HepG2 (cell line): ENCODE measurements around the gene NID1. TPM values are rescaled to one million over a fixed set of nuclear protein-coding genes. Genes with fewer than 3 reads are reported as not detected.

Experiments used
- ARHGAP35 ChIP-seq: sonication (generic); formaldehyde crosslinking; IDR thresholded peaks from 2 replicates; pipeline ENCODE4 v1.9.0; 2022; ENCODE audit warnings: mild to moderate bottlenecking, inconsistent platforms, moderate library complexity, missing genetic modification reagents, borderline replicate concordance
- ATF7 ChIP-seq, 2 experiments: fragments of 450-650 bp in 1 of 2; sonication (generic) in 1 of 2; formaldehyde crosslinking in 1 of 2; IDR thresholded peaks; 2 replicates each; pipeline versions ENCODE4 v1.4.0 to v1.6.1; 2016 to 2020; ENCODE audit warnings: antibody characterized with exemption in 1 of 2, mild to moderate bottlenecking in 1 of 2, missing genetic modification reagents in 1 of 2
- BRD4 ChIP-seq: sonication (generic); formaldehyde crosslinking; IDR thresholded peaks from 2 replicates; pipeline ENCODE4 v1.4.0; 2020; ENCODE audit warnings: missing genetic modification reagents
- CENPBD1 ChIP-seq: sonication (generic); formaldehyde crosslinking; IDR thresholded peaks from 2 replicates; pipeline ENCODE4 v1.8.0; 2022; ENCODE audit warnings: missing genetic modification reagents, low read depth, mild to moderate bottlenecking, borderline replicate concordance
- CTCF ChIP-seq: sonication (generic); formaldehyde crosslinking; IDR thresholded peaks from 2 replicates; pipeline ENCODE4 v1.5.0; 2020; ENCODE audit warnings: mild to moderate bottlenecking, missing genetic modification reagents, moderate library complexity
- GMEB1 ChIP-seq: sonication (generic); formaldehyde crosslinking; IDR thresholded peaks from 2 replicates; pipeline ENCODE4 v1.5.1; 2020; ENCODE audit warnings: missing genetic modification reagents, mild to moderate bottlenecking, borderline replicate concordance
- KDM6A ChIP-seq: IDR thresholded peaks from 2 replicates; pipeline ENCODE4 v1.6.1; 2016; ENCODE audit warnings: low read depth
- KMT2A ChIP-seq: sonication (generic); formaldehyde crosslinking; IDR thresholded peaks from 2 replicates; pipeline ENCODE4 v1.4.0; 2020; ENCODE audit warnings: missing genetic modification reagents
- MLXIP ChIP-seq: sonication (generic); formaldehyde crosslinking; IDR thresholded peaks from 2 replicates; pipeline ENCODE4 v1.9.0; 2021; ENCODE audit warnings: missing genetic modification reagents, borderline replicate concordance
- MXD1 ChIP-seq: sonication (generic); formaldehyde crosslinking; IDR thresholded peaks from 2 replicates; pipeline ENCODE4 v1.4.0; 2020; ENCODE audit warnings: mild to moderate bottlenecking, missing genetic modification reagents
- NBN ChIP-seq: fragments of 450-650 bp; conservative IDR thresholded peaks from 2 replicates; pipeline ENCODE4 v1.6.1; 2017
- NFE2L2 ChIP-seq: fragments of 150-350 bp; IDR thresholded peaks from 2 replicates; pipeline ENCODE4 v1.6.1; 2014; ENCODE audit warnings: low read length
- RARA ChIP-seq: IDR thresholded peaks from 2 replicates; pipeline ENCODE4 v1.6.1; 2016; ENCODE audit warnings: missing genetic modification reagents, missing compliant biosample characterization
- RFXANK ChIP-seq: IDR thresholded peaks from 2 replicates; pipeline ENCODE4 v1.6.1; 2016
- THAP11 ChIP-seq: IDR thresholded peaks from 2 replicates; pipeline ENCODE4 v1.6.1; 2016; ENCODE audit warnings: missing biosample characterization, missing genetic modification reagents
- ZNF329 ChIP-seq: sonication (generic); formaldehyde crosslinking; IDR thresholded peaks from 2 replicates; pipeline ENCODE4 v1.9.0; 2021; ENCODE audit warnings: low read depth, mild to moderate bottlenecking, missing genetic modification reagents
- ZNF580 ChIP-seq: IDR thresholded peaks from 2 replicates; pipeline ENCODE4 v1.6.1; 2016; ENCODE audit warnings: low read depth, borderline replicate concordance
- ZNF691 ChIP-seq: sonication (generic); formaldehyde crosslinking; IDR thresholded peaks from 2 replicates; pipeline ENCODE4 v1.4.0; 2020; ENCODE audit warnings: missing genetic modification reagents, low read depth, mild to moderate bottlenecking, borderline replicate concordance
- polyA plus RNA-seq, 8 experiments: library from polyadenylated mRNA; depleted of rRNA in 3 of 8; stranded (reverse) in 7 of 8; unstranded in 1 of 8; fragments of >200 nt; fragmentation: Illumina TruSeq in 4 of 8; extraction: Trizol in 4 of 8; gene quantifications; 2 replicates each; pipeline versions ENCODE4 v1.2.1 to v1.2.3, GENCODE V29; 2011 to 2016; ENCODE audit warnings: low read depth in 4 of 8, missing spikeins in 1 of 8, mixed read lengths in 1 of 8; ENCODE audit not compliant: insufficient read depth in 1 of 8
- total RNA-seq, 5 experiments: library from RNA; depleted of rRNA; stranded (reverse); fragments of >200 nt; fragmentation: Illumina TruSeq; extraction: Trizol; gene quantifications; 2 replicates each; pipeline ENCODE4 v1.2.3, GENCODE V29; 2016; ENCODE audit warnings: low read depth in 1 of 5

The NID1 gene
- total and polyA plus RNA-seq, 2 of the 13 experiments (the other 11 are each of a cell fraction or from before 2014, with no cell fraction given) = 50.2 to 56.1 TPM

GRCh38 chr1:236039740-236040685 is 24.9 kb downstream of the NID1 start (continued):
- TF ChIP-seq CTCF (CRISPR knock-in tag) (0 out of 2 replicates have a peak, but pooled peaks have one; percentile 7), MXD1 (CRISPR knock-in tag) (no peak), NBN (no peak), RARA (peak; percentile 93), CENPBD1 (CRISPR knock-in tag) (no peak), ZNF580 (CRISPR knock-in tag) (peak; percentile 35; the same call in 1 of the 2 replicates), THAP11 (CRISPR knock-in tag) (peak; percentile 56; the same call in 1 of the 2 replicates), ZNF329 (CRISPR knock-in tag) (no peak), BRD4 (CRISPR knock-in tag) (0 out of 2 replicates have a peak, but pooled peaks have one; percentile 37), KDM6A (CRISPR knock-in tag) (peak; percentile 83), KMT2A (CRISPR knock-in tag) (0 out of 2 replicates have a peak, but pooled peaks have one; percentile 48), ZNF691 (peak; percentile 77; the same call in 1 of the 2 replicates), RFXANK (CRISPR knock-in tag) (no peak), ARHGAP35 (no peak), GMEB1 (CRISPR knock-in tag) (no peak), ATF7 (IDR thresholded peaks at IDR 0.05) (no peak), ATF7 (CRISPR knock-in tag; IDR thresholded peaks at IDR 0.05) (no peak), MLXIP (peak; percentile 31; the same call in 1 of the 2 replicates), NFE2L2 (no peak)
